NOMO-1 treated with dmso at 0.1 percent for 144 hours (cell line): Measurements from ENCODE around the gene PTPRB.

Experiments
- DNase-seq: peaks from one replicate; lab custom pipeline; 2025; ENCODE audit not compliant: unreplicated experiment; lab: John Stamatoyannopoulos, UW

The PTPRB gene

GRCh38 chr12:70644861-70645260 lies 7.6 kb upstream of the PTPRB start:
- no peak for DNase-seq

GRCh38 chr12:70643939-70644338 lies 6.7 kb upstream of the PTPRB start:
- no peak for DNase-seq

- no peak for DNase-seq
These were observed 4.5 kb upstream of the PTPRB start for GRCh38 chr12:70641691-70642090.

GRCh38 chr12:70640901-70641300 lies 3.7 kb upstream of the PTPRB start:
- DNase-seq, result no peak

GRCh38 chr12:70639535-70639934 lies 2.3 kb upstream of the PTPRB start:
- DNase-seq, result no peak

- DNase-seq, result no peak
These were observed 1.6 kb upstream of the PTPRB start for GRCh38 chr12:70638639-70639360.

- DNase-seq, result no peak
These were observed 1.5 kb downstream of the PTPRB start for GRCh38 chr12:70635755-70636154.

- DNase-seq, result no peak
These were observed 8.3 kb downstream of the PTPRB start for GRCh38 chr12:70628701-70629480.

- no peak for DNase-seq
These were observed 9.6 kb downstream of the PTPRB start for GRCh38 chr12:70627677-70628076.

- DNase-seq, result no peak
These were observed 11.0 kb downstream of the PTPRB start for GRCh38 chr12:70626180-70626579.

- DNase-seq, result no peak
These were observed 17.6 kb downstream of the PTPRB start for GRCh38 chr12:70619471-70620152.

GRCh38 chr12:70618371-70618770 lies 18.9 kb downstream of the PTPRB start:
- no peak for DNase-seq

GRCh38 chr12:70617450-70617849 lies 19.8 kb downstream of the PTPRB start:
- DNase-seq, result no peak

GRCh38 chr12:70615174-70615866 lies 21.9 kb downstream of the PTPRB start:
- no peak for DNase-seq

GRCh38 chr12:70609739-70610491 lies 27.3 kb downstream of the PTPRB start:
- DNase-seq, result no peak

GRCh38 chr12:70609203-70609602 lies 28.0 kb downstream of the PTPRB start:
- no peak for DNase-seq

GRCh38 chr12:70608184-70608583 lies 29.0 kb downstream of the PTPRB start:
- no peak for DNase-seq

GRCh38 chr12:70607107-70607506 lies 30.1 kb downstream of the PTPRB start:
- DNase-seq, result no peak

- no peak for DNase-seq
These were observed 31.3 kb downstream of the PTPRB start for GRCh38 chr12:70605976-70606375.

GRCh38 chr12:70604662-70605061 lies 32.6 kb downstream of the PTPRB start:
- no peak for DNase-seq

- DNase-seq, result no peak
These were observed 34.2 kb downstream of the PTPRB start for GRCh38 chr12:70603044-70603443.
